Heart left ventricle (tissue), 13 donors: ENCODE data around the gene POLR2B.

Experiments
- CTCF ChIP-seq, 12 donors: fragments of 200-600 bp; sonication (generic) in 4 of 12; IDR thresholded peaks; one replicate each; pipeline versions ENCODE4 v1.5.0 to v1.8.0; 2018 to 2022; ENCODE audit warnings: antibody characterized with exemption in 12 of 12, mild to moderate bottlenecking in 5 of 12
- POLR2A ChIP-seq, 2 donors: fragments of 450-650 bp; IDR thresholded peaks; one replicate each; pipeline ENCODE4 v1.6.1; 2017; ENCODE audit warnings: antibody characterized with exemption in 2 of 2, mild to moderate bottlenecking in 2 of 2, moderate library complexity in 2 of 2
- donor health status: ischemic (EF 13 %, LVEDD 7.1; RV severe dilation, severe dysfunction).
- donor health status: DM: no; HTN: yes; CAD: no.
- donor health status: DM: no; HTN: no; CAD: no.
- donor health status: ischemic (EF 25% LVEDD 6.9; RV normal size, moderate dysfunction).
- donor health status: ischemic (EF 25% LVEDD 5.7; RV mildly dilated, moderate dysfunction).
- donor health status: ischemic (EF 35%, LVEDD 5.7; RV mildly dilated, moderate dysfunction).
- donor health status: nonischemic (EF 11% LVEDD 7.7; RV severe dilation, severe dysfunction).
- donor health status: DM: yes; HTN: yes; CAD: no.
- donor health status: PGD.
- donor health status: ischemic (EF 29% LVEDD 5.4; RV normal size, mild dysfunction).
- donor health status: nonischemic (EF 23%, LVEDD 6.1; RV moderate dilation, normal function).

GRCh38 chr4:57044279-57044678, 65.6 kb downstream of the POLR2B start:
- TF ChIP-seq POLR2A (IDR thresholded peaks at IDR 0.05) (no peak), CTCF (IDR thresholded peaks at IDR 0.05) (no peak)
